GM12892 (cell line): Measurements from ENCODE around the gene IFNA2.

Experiments used
- POLR2A ChIP-seq: IDR thresholded peaks from 2 replicates; pipeline ENCODE4 v1.6.1; 2011; ENCODE audit warnings: low read depth, low read length, control low read depth
- POLR2AphosphoS5 ChIP-seq: IDR thresholded peaks from 2 replicates; pipeline ENCODE4 v1.6.1; 2011; ENCODE audit warnings: low read depth, low read length, control low read depth

DNA sequence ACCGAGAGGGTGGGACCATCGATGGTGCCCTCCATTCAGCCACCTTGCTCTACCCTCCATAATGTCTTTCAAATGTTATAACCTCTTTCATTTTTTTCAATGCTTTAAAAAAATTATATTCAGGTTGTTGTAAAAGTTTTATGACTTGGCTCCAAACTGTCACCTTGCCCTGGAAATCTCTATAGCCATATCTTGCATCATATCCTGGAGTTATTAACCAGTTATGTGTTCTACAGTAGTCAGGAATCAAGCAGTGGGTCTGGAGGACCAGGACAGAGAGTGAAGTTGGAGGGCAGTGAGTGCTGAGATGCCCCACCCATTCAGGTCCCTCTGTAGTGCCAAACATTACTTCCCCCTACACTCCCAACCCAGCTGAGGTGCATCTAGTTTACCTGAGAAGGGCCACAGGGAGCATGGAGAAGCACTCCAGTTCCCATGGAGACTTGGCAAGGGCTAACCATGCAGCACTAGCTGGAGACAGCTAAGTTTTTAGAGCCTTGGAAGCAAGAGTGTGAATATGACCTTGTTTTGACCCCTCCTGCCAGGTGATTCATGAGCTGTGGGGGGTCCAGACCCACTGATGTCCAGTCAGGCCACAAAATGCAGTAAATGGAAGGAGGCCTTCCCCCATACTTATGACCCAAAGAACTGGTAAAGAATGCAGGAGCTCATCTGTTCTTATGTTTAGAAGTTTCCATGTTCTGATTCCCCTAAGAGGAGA is 29.2 kb upstream of the IFNA2 start:
- no peak for TF ChIP-seq POLR2AphosphoS5
- TF ChIP-seq POLR2A, result no peak
